GM23338 (cell line): ENCODE results near the gene MED13L. TPM values are rescaled to one million over a fixed set of nuclear protein-coding genes. Genes with fewer than 3 reads are reported as not detected.

Source experiments
- ATAC-seq: fragments of 200-7000 bp; cut with Tn5 transposase; 3 replicates; pipeline ENCODE4 v1.9.1; 2020
- DNase-seq: peaks from one replicate; pipeline ENCODE4 v3.0.0-alpha.2; 2015; ENCODE audit warnings: low spot score
- H2AFZ ChIP-seq: fragments of 200-600 bp; sonication (generic); 2 replicates; pipeline ENCODE4 v1.8.0; 2016; ENCODE audit warnings: antibody characterized with exemption, mild to moderate bottlenecking, moderate library complexity
- H3F3A ChIP-seq: fragments of 200-600 bp; sonication (generic); replicated peaks from 2 replicates; pipeline ENCODE4 v1.8.0; 2017; ENCODE audit warnings: antibody characterized with exemption, mixed run types, low read depth
- H3K27ac ChIP-seq: fragments of 200-600 bp; sonication (generic); 2 replicates; pipeline ENCODE4 v1.6.1; 2016; ENCODE audit warnings: low read depth
- H3K27me3 ChIP-seq: fragments of 200-600 bp; sonication (generic); 2 replicates; pipeline ENCODE4 v1.8.0; 2016; ENCODE audit warnings: mild to moderate bottlenecking, mixed run types, moderate library complexity; ENCODE audit not compliant: insufficient read depth
- H3K36me3 ChIP-seq: fragments of 200-600 bp; sonication (generic); 2 replicates; pipeline ENCODE4 v1.8.0; 2016; ENCODE audit warnings: mild to moderate bottlenecking; ENCODE audit not compliant: insufficient read depth
- H3K4me1 ChIP-seq: fragments of 200-600 bp; sonication (generic); 2 replicates; pipeline ENCODE4 v1.8.0; 2016; ENCODE audit warnings: mild to moderate bottlenecking, moderate library complexity; ENCODE audit not compliant: insufficient read depth
- H3K4me2 ChIP-seq: fragments of 200-600 bp; sonication (generic); 2 replicates; pipeline ENCODE4 v1.7.1; 2017; ENCODE audit warnings: mixed run types
- H3K4me3 ChIP-seq: fragments of 200-600 bp; sonication (generic); 2 replicates; pipeline ENCODE4 v1.6.1; 2016; ENCODE audit warnings: mixed run types
- H3K79me2 ChIP-seq: fragments of 200-600 bp; sonication (generic); replicated peaks from 2 replicates; pipeline ENCODE4 v1.8.0; 2017; ENCODE audit warnings: mild to moderate bottlenecking; ENCODE audit not compliant: insufficient read depth
- H3K9me2 ChIP-seq: fragments of 200-600 bp; sonication (generic); 2 replicates; pipeline ENCODE4 v1.8.0; 2017; ENCODE audit not compliant: insufficient read depth
- H4K20me1 ChIP-seq: fragments of 200-600 bp; sonication (generic); replicated peaks from 2 replicates; pipeline ENCODE4 v1.8.0; 2017; ENCODE audit warnings: mild to moderate bottlenecking; ENCODE audit not compliant: insufficient read depth
- H3K27ac Mint-ChIP-seq: 2 replicates; pipeline ENCODE4 v1.8.0; 2020; ENCODE audit warnings: inconsistent platforms, mild to moderate bottlenecking, moderate library complexity, mixed read lengths
- H3K27me3 Mint-ChIP-seq: 3 replicates; pipeline ENCODE4 v1.8.0; 2022; ENCODE audit warnings: low read depth, mild to moderate bottlenecking, moderate library complexity, mixed read lengths, inconsistent platforms; ENCODE audit not compliant: insufficient read depth, poor library complexity
- H3K36me3 Mint-ChIP-seq: 3 replicates; pipeline ENCODE4 v1.8.0; 2021; ENCODE audit warnings: low read depth, mild to moderate bottlenecking, inconsistent platforms, moderate library complexity, mixed read lengths
- H3K4me1 Mint-ChIP-seq: 3 replicates; pipeline ENCODE4 v1.8.0; 2020; ENCODE audit warnings: mild to moderate bottlenecking, inconsistent platforms, mixed read lengths
- H3K4me3 Mint-ChIP-seq: 3 replicates; pipeline ENCODE4 v1.8.0; 2021; ENCODE audit warnings: moderate library complexity, mild to moderate bottlenecking, inconsistent platforms, mixed read lengths
- H3K9me3 Mint-ChIP-seq: 3 replicates; pipeline ENCODE4 v1.8.0; 2020; ENCODE audit warnings: moderate library complexity, mild to moderate bottlenecking, inconsistent platforms, mixed read lengths
- CREB1 ChIP-seq: fragments of 250-450 bp; sonication (Bioruptor Pico); IDR thresholded peaks from 2 replicates; pipeline ENCODE4 v1.5.0; 2020; ENCODE audit warnings: low read depth, mild to moderate bottlenecking, moderate library complexity
- EZH2 ChIP-seq: fragments of 200-600 bp; sonication (generic); IDR thresholded peaks from one replicate; pipeline ENCODE4 v1.8.0; 2017; ENCODE audit warnings: antibody characterized with exemption, mild to moderate bottlenecking, low read depth; ENCODE audit not compliant: unreplicated experiment
- EZH2phosphoT487 ChIP-seq: fragments of 200-600 bp; sonication (generic); IDR thresholded peaks from one replicate; pipeline ENCODE4 v1.8.1; 2018; ENCODE audit warnings: antibody characterized with exemption; ENCODE audit not compliant: unreplicated experiment
- JUNB ChIP-seq: IDR thresholded peaks from one replicate; pipeline ENCODE4 v1.6.1; 2016; ENCODE audit warnings: antibody characterized with exemption; ENCODE audit not compliant: unreplicated experiment
- NANOG ChIP-seq: IDR thresholded peaks from 2 replicates; pipeline ENCODE4 v1.6.1; 2016; ENCODE audit warnings: antibody characterized with exemption, borderline replicate concordance
- POLR2AphosphoS5 ChIP-seq: IDR thresholded peaks from 2 replicates; pipeline ENCODE4 v1.6.1; 2016; ENCODE audit warnings: antibody characterized with exemption, low read depth
- STAT1 ChIP-seq: IDR thresholded peaks from one replicate; pipeline ENCODE4 v1.6.1; 2016; ENCODE audit warnings: antibody characterized with exemption; ENCODE audit not compliant: unreplicated experiment
- ZNF114 ChIP-seq: fragments of 250-450 bp; sonication (Bioruptor Pico); IDR thresholded peaks from 2 replicates; pipeline ENCODE4 v1.5.0; 2020; ENCODE audit warnings: mild to moderate bottlenecking, moderate library complexity
- ZNF331 ChIP-seq: fragments of 250-450 bp; sonication (Bioruptor Pico); IDR thresholded peaks from 2 replicates; pipeline ENCODE4 v1.5.0; 2020; ENCODE audit warnings: low read depth, mild to moderate bottlenecking, moderate library complexity
- polyA plus RNA-seq: library from polyadenylated mRNA; unstranded; fragments of >200 nt; fragmentation: Nextera tagmentation; extraction: Ambion mirVana; gene quantifications from 2 replicates; pipeline ENCODE4 v1.2.1, GENCODE V29; 2016
- total RNA-seq: library from RNA; depleted of rRNA; stranded (reverse); fragments of >200 nt; shearing (Covaris generic); gene quantifications from 2 replicates; pipeline ENCODE4 v1.2.3, GENCODE V29; 2014
- TF ChIP-seq, protein P1 (sequence below): IDR thresholded peaks from one replicate; pipeline ENCODE4 v1.6.1; 2018; ENCODE audit warnings: antibody characterized with exemption; ENCODE audit not compliant: unreplicated experiment
- TF ChIP-seq, protein P2 (sequence below), 2 experiments: fragments of 200-600 bp in 1 of 2; sonication (generic) in 1 of 2; conservative IDR thresholded peaks; 2 replicates each; pipeline versions ENCODE4 v1.5.1 to v1.6.1; 2016 to 2017; ENCODE audit warnings: antibody characterized with exemption in 2 of 2, low read depth in 2 of 2, mild to moderate bottlenecking in 2 of 2, moderate library complexity in 1 of 2
- TF ChIP-seq, protein P3 (sequence below): IDR thresholded peaks from 2 replicates; pipeline ENCODE4 v1.6.1; 2016; ENCODE audit warnings: antibody characterized with exemption
- TF ChIP-seq, protein P4 (sequence below): fragments of 250-450 bp; sonication (Bioruptor Pico); IDR thresholded peaks from 2 replicates; pipeline ENCODE4 v1.5.0; 2020; ENCODE audit warnings: mild to moderate bottlenecking, moderate library complexity

MED13L gene
- total and polyA plus RNA-seq, 2 experiments from 2014 or later: 20.9 to 73.6 TPM

DNA sequence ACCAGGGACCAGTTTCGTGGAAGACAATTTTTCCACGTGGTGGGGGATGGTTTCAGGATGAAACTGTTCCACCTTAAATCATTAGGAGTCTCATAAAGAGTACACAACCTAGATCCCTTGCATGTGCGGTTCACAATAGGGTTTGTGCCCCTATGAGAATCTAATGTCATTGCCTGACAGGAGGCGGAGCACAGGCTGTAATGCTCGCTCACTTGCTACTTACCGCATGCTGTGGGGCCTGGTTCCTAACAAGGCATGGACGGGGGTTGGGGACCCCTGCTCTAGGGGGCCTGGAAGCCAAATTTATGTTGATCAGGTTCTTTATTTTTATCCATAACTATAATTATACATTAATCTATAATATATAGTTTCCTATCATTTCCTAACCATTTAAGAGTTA lies 315.3 kb downstream of the MED13L start:
- no peak overlapping the region for H3K4me3 ChIP-seq
- ATAC-seq (no peak), DNase-seq (no peak)
- no peaks in the 10 kb centered on the region for H3K27me3 ChIP-seq
- H3K36me3 Mint-ChIP-seq: peaks cover 32% of the 10 kb centered on the region
- no peak overlapping the region for H3K4me2 ChIP-seq
- H3K27me3 Mint-ChIP-seq: peaks cover 3% of the 10 kb centered on the region
- TF ChIP-seq EZH2phosphoT487: no peak
- TF ChIP-seq, protein P1, sequence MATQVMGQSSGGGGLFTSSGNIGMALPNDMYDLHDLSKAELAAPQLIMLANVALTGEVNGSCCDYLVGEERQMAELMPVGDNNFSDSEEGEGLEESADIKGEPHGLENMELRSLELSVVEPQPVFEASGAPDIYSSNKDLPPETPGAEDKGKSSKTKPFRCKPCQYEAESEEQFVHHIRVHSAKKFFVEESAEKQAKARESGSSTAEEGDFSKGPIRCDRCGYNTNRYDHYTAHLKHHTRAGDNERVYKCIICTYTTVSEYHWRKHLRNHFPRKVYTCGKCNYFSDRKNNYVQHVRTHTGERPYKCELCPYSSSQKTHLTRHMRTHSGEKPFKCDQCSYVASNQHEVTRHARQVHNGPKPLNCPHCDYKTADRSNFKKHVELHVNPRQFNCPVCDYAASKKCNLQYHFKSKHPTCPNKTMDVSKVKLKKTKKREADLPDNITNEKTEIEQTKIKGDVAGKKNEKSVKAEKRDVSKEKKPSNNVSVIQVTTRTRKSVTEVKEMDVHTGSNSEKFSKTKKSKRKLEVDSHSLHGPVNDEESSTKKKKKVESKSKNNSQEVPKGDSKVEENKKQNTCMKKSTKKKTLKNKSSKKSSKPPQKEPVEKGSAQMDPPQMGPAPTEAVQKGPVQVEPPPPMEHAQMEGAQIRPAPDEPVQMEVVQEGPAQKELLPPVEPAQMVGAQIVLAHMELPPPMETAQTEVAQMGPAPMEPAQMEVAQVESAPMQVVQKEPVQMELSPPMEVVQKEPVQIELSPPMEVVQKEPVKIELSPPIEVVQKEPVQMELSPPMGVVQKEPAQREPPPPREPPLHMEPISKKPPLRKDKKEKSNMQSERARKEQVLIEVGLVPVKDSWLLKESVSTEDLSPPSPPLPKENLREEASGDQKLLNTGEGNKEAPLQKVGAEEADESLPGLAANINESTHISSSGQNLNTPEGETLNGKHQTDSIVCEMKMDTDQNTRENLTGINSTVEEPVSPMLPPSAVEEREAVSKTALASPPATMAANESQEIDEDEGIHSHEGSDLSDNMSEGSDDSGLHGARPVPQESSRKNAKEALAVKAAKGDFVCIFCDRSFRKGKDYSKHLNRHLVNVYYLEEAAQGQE: no peak
- no peak for TF ChIP-seq POLR2AphosphoS5
- TF ChIP-seq ZNF114: no peak
- TF ChIP-seq, protein P2, sequence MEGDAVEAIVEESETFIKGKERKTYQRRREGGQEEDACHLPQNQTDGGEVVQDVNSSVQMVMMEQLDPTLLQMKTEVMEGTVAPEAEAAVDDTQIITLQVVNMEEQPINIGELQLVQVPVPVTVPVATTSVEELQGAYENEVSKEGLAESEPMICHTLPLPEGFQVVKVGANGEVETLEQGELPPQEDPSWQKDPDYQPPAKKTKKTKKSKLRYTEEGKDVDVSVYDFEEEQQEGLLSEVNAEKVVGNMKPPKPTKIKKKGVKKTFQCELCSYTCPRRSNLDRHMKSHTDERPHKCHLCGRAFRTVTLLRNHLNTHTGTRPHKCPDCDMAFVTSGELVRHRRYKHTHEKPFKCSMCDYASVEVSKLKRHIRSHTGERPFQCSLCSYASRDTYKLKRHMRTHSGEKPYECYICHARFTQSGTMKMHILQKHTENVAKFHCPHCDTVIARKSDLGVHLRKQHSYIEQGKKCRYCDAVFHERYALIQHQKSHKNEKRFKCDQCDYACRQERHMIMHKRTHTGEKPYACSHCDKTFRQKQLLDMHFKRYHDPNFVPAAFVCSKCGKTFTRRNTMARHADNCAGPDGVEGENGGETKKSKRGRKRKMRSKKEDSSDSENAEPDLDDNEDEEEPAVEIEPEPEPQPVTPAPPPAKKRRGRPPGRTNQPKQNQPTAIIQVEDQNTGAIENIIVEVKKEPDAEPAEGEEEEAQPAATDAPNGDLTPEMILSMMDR (conservative IDR thresholded peaks at IDR 0.05; ENCODE audit: low read depth in 2 of 2): no peak
- no peak for TF ChIP-seq NANOG
- TF ChIP-seq STAT1: no peak
- TF ChIP-seq JUNB: no peak
- TF ChIP-seq, protein P3, sequence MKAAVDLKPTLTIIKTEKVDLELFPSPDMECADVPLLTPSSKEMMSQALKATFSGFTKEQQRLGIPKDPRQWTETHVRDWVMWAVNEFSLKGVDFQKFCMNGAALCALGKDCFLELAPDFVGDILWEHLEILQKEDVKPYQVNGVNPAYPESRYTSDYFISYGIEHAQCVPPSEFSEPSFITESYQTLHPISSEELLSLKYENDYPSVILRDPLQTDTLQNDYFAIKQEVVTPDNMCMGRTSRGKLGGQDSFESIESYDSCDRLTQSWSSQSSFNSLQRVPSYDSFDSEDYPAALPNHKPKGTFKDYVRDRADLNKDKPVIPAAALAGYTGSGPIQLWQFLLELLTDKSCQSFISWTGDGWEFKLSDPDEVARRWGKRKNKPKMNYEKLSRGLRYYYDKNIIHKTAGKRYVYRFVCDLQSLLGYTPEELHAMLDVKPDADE: no peak
- no peak for TF ChIP-seq CREB1
- TF ChIP-seq, protein P4, sequence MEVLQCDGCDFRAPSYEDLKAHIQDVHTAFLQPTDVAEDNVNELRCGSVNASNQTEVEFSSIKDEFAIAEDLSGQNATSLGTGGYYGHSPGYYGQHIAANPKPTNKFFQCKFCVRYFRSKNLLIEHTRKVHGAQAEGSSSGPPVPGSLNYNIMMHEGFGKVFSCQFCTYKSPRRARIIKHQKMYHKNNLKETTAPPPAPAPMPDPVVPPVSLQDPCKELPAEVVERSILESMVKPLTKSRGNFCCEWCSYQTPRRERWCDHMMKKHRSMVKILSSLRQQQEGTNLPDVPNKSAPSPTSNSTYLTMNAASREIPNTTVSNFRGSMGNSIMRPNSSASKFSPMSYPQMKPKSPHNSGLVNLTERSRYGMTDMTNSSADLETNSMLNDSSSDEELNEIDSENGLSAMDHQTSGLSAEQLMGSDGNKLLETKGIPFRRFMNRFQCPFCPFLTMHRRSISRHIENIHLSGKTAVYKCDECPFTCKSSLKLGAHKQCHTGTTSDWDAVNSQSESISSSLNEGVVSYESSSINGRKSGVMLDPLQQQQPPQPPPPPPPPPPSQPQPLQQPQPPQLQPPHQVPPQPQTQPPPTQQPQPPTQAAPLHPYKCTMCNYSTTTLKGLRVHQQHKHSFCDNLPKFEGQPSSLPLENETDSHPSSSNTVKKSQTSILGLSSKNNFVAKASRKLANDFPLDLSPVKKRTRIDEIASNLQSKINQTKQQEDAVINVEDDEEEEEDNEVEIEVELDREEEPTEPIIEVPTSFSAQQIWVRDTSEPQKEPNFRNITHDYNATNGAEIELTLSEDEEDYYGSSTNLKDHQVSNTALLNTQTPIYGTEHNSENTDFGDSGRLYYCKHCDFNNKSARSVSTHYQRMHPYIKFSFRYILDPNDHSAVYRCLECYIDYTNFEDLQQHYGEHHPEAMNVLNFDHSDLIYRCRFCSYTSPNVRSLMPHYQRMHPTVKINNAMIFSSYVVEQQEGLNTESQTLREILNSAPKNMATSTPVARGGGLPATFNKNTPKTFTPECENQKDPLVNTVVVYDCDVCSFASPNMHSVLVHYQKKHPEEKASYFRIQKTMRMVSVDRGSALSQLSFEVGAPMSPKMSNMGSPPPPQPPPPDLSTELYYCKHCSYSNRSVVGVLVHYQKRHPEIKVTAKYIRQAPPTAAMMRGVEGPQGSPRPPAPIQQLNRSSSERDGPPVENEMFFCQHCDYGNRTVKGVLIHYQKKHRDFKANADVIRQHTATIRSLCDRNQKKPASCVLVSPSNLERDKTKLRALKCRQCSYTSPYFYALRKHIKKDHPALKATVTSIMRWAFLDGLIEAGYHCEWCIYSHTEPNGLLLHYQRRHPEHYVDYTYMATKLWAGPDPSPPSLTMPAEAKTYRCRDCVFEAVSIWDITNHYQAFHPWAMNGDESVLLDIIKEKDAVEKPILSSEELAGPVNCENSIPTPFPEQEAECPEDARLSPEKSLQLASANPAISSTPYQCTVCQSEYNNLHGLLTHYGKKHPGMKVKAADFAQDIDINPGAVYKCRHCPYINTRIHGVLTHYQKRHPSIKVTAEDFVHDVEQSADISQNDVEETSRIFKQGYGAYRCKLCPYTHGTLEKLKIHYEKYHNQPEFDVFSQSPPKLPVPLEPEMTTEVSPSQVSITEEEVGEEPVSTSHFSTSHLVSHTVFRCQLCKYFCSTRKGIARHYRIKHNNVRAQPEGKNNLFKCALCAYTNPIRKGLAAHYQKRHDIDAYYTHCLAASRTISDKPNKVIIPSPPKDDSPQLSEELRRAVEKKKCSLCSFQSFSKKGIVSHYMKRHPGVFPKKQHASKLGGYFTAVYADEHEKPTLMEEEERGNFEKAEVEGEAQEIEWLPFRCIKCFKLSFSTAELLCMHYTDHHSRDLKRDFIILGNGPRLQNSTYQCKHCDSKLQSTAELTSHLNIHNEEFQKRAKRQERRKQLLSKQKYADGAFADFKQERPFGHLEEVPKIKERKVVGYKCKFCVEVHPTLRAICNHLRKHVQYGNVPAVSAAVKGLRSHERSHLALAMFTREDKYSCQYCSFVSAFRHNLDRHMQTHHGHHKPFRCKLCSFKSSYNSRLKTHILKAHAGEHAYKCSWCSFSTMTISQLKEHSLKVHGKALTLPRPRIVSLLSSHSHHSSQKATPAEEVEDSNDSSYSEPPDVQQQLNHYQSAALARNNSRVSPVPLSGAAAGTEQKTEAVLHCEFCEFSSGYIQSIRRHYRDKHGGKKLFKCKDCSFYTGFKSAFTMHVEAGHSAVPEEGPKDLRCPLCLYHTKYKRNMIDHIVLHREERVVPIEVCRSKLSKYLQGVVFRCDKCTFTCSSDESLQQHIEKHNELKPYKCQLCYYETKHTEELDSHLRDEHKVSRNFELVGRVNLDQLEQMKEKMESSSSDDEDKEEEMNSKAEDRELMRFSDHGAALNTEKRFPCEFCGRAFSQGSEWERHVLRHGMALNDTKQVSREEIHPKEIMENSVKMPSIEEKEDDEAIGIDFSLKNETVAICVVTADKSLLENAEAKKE (CRISPR knock-in tag): no peak
- TF ChIP-seq ZNF331 (CRISPR knock-in tag): no peak
- TF ChIP-seq EZH2: no peak
- H2AFZ ChIP-seq: no peak overlapping the region
- H3K9me2 ChIP-seq: no peaks in the 10 kb centered on the region
- H3K4me3 Mint-ChIP-seq: no peak overlapping the region
- H3K9me3 Mint-ChIP-seq: no peaks in the 10 kb centered on the region
- H3K4me1 Mint-ChIP-seq: 0 out of 3 replicates have a peak, but pooled peaks cover 2% of the 10 kb centered on the region
- H3K4me1 ChIP-seq: no peaks in the 10 kb centered on the region; the same call in 1 of the 2 replicates
- no peaks in the 10 kb centered on the region for H3F3A ChIP-seq
- no peaks in the 10 kb centered on the region for H4K20me1 ChIP-seq
- no peak overlapping the region for H3K27ac Mint-ChIP-seq
- no peaks in the 10 kb centered on the region for H3K79me2 ChIP-seq
- H3K36me3 ChIP-seq: peaks cover 7% of the 10 kb centered on the region
- no peak overlapping the region for H3K27ac ChIP-seq
